K562 (cell line): ENCODE measurements around the gene HUS1. TPM values are rescaled to one million over a fixed set of nuclear protein-coding genes. Genes with fewer than 3 reads are reported as not detected.

Experiments used
- CCNT2 ChIP-seq: IDR thresholded peaks from 2 replicates; pipeline ENCODE4 v1.6.1; 2011; ENCODE audit warnings: borderline replicate concordance, low read depth, mild to moderate bottlenecking, moderate library complexity, mixed read lengths, low read length; ENCODE audit not compliant: insufficient read length; ENCODE audit errors: extremely low read depth
- E2F6 ChIP-seq, 2 experiments: IDR thresholded peaks; 2 replicates each; pipeline ENCODE4 v1.6.1; 2011; ENCODE audit warnings: borderline replicate concordance in 1 of 2, control low read depth in 1 of 2, low read depth in 1 of 2, low read length in 1 of 2, mild to moderate bottlenecking in 1 of 2, mixed read lengths in 1 of 2, moderate library complexity in 1 of 2; ENCODE audit not compliant: insufficient read depth in 1 of 2, insufficient read length in 1 of 2, poor library complexity in 1 of 2, severe bottlenecking in 1 of 2; ENCODE audit errors: extremely low read depth in 1 of 2
- EP300 ChIP-seq: IDR thresholded peaks from 2 replicates; pipeline ENCODE4 v1.6.1; 2012; ENCODE audit warnings: low read length, improper control_type of control experiment
- FOXJ2 ChIP-seq: fragments of 200-800 bp; sonication (Bioruptor generic); IDR thresholded peaks from 2 replicates; pipeline ENCODE4 v1.6.1; 2016; ENCODE audit warnings: missing genetic modification characterization, missing compliant biosample characterization
- FUS ChIP-seq: fragments of 200-400 bp; formaldehyde crosslinking; optimal IDR thresholded peaks from 2 replicates; pipeline ENCODE3; 2017; ENCODE audit warnings: low read depth, low read length
- HCFC1 ChIP-seq: IDR thresholded peaks from 2 replicates; pipeline ENCODE4 v1.6.1; 2012; ENCODE audit warnings: low read depth, low read length, improper control_type of control experiment
- HDAC1 ChIP-seq, 2 experiments: fragments of 450-650 bp; IDR thresholded peaks; 2 replicates each; pipeline ENCODE4 v1.6.1; 2016 to 2017; ENCODE audit warnings: inconsistent platforms in 1 of 2, mild to moderate bottlenecking in 1 of 2, moderate library complexity in 1 of 2
- ILF3 ChIP-seq: fragments of 450-650 bp; IDR thresholded peaks from 2 replicates; pipeline ENCODE4 v1.6.1; 2018; ENCODE audit warnings: antibody characterized with exemption, mild to moderate bottlenecking, moderate library complexity, borderline replicate concordance
- JUND ChIP-seq, 2 experiments: IDR thresholded peaks; 2 replicates in 1 of 2; 3 replicates in 1 of 2; pipeline ENCODE4 v1.6.1; 2011; ENCODE audit warnings: borderline replicate concordance in 2 of 2, low read depth in 2 of 2, low read length in 2 of 2, improper control_type of control experiment in 1 of 2, missing biosample characterization in 1 of 2, missing genetic modification characterization in 1 of 2, missing genetic modification reagents in 1 of 2
- KDM4B ChIP-seq, 2 experiments: fragments of 450-650 bp in 1 of 2; sonication (generic) in 1 of 2; IDR thresholded peaks; 2 replicates each; pipeline ENCODE4 v1.6.1; 2016 to 2017; ENCODE audit warnings: borderline replicate concordance in 2 of 2, antibody characterized with exemption in 1 of 2, low read depth in 1 of 2, mild to moderate bottlenecking in 1 of 2
- MBD2 ChIP-seq: sonication (generic); IDR thresholded peaks from 2 replicates; pipeline ENCODE4 v1.6.1; 2016; ENCODE audit warnings: low read depth, borderline replicate concordance
- NFRKB ChIP-seq: fragments of 450-650 bp; IDR thresholded peaks from 2 replicates; pipeline ENCODE4 v1.6.1; 2016; ENCODE audit warnings: low read depth
- NR1H2 ChIP-seq: sonication (generic); formaldehyde crosslinking; IDR thresholded peaks from 2 replicates; pipeline ENCODE4 v1.4.0; 2020; ENCODE audit warnings: mild to moderate bottlenecking, missing genetic modification reagents
- NR2F6 ChIP-seq: fragments of 450-650 bp; formaldehyde crosslinking; IDR thresholded peaks from 2 replicates; pipeline ENCODE4 v1.4.0; 2020; ENCODE audit warnings: mild to moderate bottlenecking
- SIX5 ChIP-seq, 2 experiments: IDR thresholded peaks; 2 replicates each; pipeline ENCODE4 v1.6.1; 2011; ENCODE audit warnings: low read length in 2 of 2, borderline replicate concordance in 1 of 2, low read depth in 1 of 2, mild to moderate bottlenecking in 1 of 2, moderate library complexity in 1 of 2; ENCODE audit not compliant: insufficient read depth in 1 of 2
- SMAD4 ChIP-seq: fragments of 250-450 bp; sonication (Bioruptor Pico); conservative IDR thresholded peaks from 2 replicates; pipeline ENCODE4 v1.8.0; 2021; ENCODE audit warnings: inconsistent platforms, mild to moderate bottlenecking, moderate library complexity
- TFE3 ChIP-seq: fragments of 450-650 bp; formaldehyde crosslinking; IDR thresholded peaks from 2 replicates; pipeline ENCODE4 v1.4.0; 2020; ENCODE audit warnings: mild to moderate bottlenecking, mixed read lengths
- THRAP3 ChIP-seq: fragments of 450-650 bp; IDR thresholded peaks from 2 replicates; pipeline ENCODE4 v1.6.1; 2016; ENCODE audit warnings: mild to moderate bottlenecking, inconsistent platforms, borderline replicate concordance
- ZBTB9 ChIP-seq: fragments of 450-650 bp; formaldehyde crosslinking; IDR thresholded peaks from 2 replicates; pipeline ENCODE4 v1.4.0; 2020; ENCODE audit warnings: mild to moderate bottlenecking, moderate library complexity
- ZC3H4 ChIP-seq: sonication (generic); formaldehyde crosslinking; IDR thresholded peaks from 2 replicates; pipeline ENCODE4 v1.9.0; 2021; ENCODE audit warnings: missing genetic modification reagents, borderline replicate concordance
- ZEB2 ChIP-seq: fragments of 450-650 bp; IDR thresholded peaks from 2 replicates; pipeline ENCODE4 v1.6.1; 2016
- ZNF146 ChIP-seq: IDR thresholded peaks from one replicate; pipeline ENCODE4 v1.6.1; 2018; ENCODE audit warnings: missing compliant biosample characterization; ENCODE audit not compliant: unreplicated experiment
- ZNF589 ChIP-seq: fragments of 200-800 bp; sonication (Bioruptor generic); IDR thresholded peaks from 2 replicates; pipeline ENCODE4 v1.6.1; 2016; ENCODE audit warnings: low read depth, missing genetic modification characterization, missing compliant biosample characterization
- polyA plus RNA-seq, 8 experiments: library from polyadenylated mRNA; depleted of rRNA in 4 of 8; stranded (reverse) in 5 of 8; unstranded in 3 of 8; fragments of >200 nt; fragmentation: Nextera tagmentation in 2 of 8; fragmentation: Illumina TruSeq in 1 of 8; extraction: Ambion mirVana in 2 of 8; extraction: Trizol in 1 of 8; gene quantifications; 2 replicates each; pipeline versions ENCODE4 v1.2.1 to v1.2.3, GENCODE V29; 2011 to 2014; ENCODE audit warnings: inconsistent platforms in 1 of 8, missing spikeins in 1 of 8
- total RNA-seq, 7 experiments: library from RNA; depleted of rRNA in 6 of 7; stranded (reverse); fragments of >200 nt in 6 of 7; fragmentation: Illumina TruSeq in 2 of 7; extraction: Trizol in 2 of 7; gene quantifications; 2 replicates each; pipeline versions ENCODE4 v1.2.1 to v1.2.3, GENCODE V29; 2011 to 2021; ENCODE audit warnings: low replicate concordance in 1 of 7

The HUS1 gene
- total and polyA plus RNA-seq, 9 of the 15 experiments (the other 6 are each of a cell fraction or from before 2014, with no cell fraction given), result 11.5 to 27.0 (median 16.5) TPM

- TF ChIP-seq ZBTB9 (peak; percentile 50; the same call in 1 of the 2 replicates), CCNT2 (peak; percentile 35), NFRKB (peak; percentile 67), HDAC1 (IDR thresholded peaks at IDR 0.05) (peak in 1 of 2 experiments; percentile 83; a peak in 2 of 4 replicates), ZEB2 (peak; percentile 96), ZNF589 (CRISPR knock-in tag) (peak; percentile 53; the same call in 1 of the 2 replicates), MBD2 (peak; percentile 67; the same call in 1 of the 2 replicates), HCFC1 (peak; percentile 85), JUND (IDR thresholded peaks at IDR 0.05; ENCODE audit: borderline replicate concordance, low read depth, low read length) (peak; percentile 61; the same call in 1 of the 2 replicates), JUND (tag; IDR thresholded peaks at IDR 0.05; ENCODE audit: borderline replicate concordance, low read depth, low read length) (peak; percentile 48; the same call in 1 of the 3 replicates), KDM4B (IDR thresholded peaks at IDR 0.05; ENCODE audit: borderline replicate concordance in 2 of 2, low read depth in 1 of 2) (peak in 1 of 2 experiments; percentile 85; a peak in 1 of 4 replicates), THRAP3 (peak; percentile 54; the same call in 1 of the 2 replicates), ZC3H4 (CRISPR knock-in tag) (no peak), ZNF146 (CRISPR knock-in tag) (no peak), NR1H2 (CRISPR knock-in tag) (no peak), SIX5 (IDR thresholded peaks at IDR 0.05; ENCODE audit: borderline replicate concordance in 1 of 2, insufficient read depth in 1 of 2, low read depth in 1 of 2, low read length in 2 of 2) (peak; percentile 34 to 46; a peak in 3 of 4 replicates), TFE3 (peak; percentile 67), EP300 (0 out of 2 replicates have a peak, but pooled peaks have one; percentile 43), FOXJ2 (tag) (0 out of 2 replicates have a peak, but pooled peaks have one; percentile 38), SMAD4 (CRISPR knock-in tag) (peak; percentile 61), ILF3 (no peak), FUS (no peak), NR2F6 (CRISPR knock-in tag) (0 out of 2 replicates have a peak, but pooled peaks have one; percentile 43), E2F6 (IDR thresholded peaks at IDR 0.05; ENCODE audit: borderline replicate concordance in 1 of 2, extremely low read depth in 1 of 2, insufficient read depth in 1 of 2, insufficient read length in 1 of 2, low read depth in 1 of 2, low read length in 1 of 2, poor library complexity in 1 of 2, severe bottlenecking in 1 of 2) (peak in 1 of 2 experiments; percentile 56)
Observed at GRCh38 chr7:47979145-47979831, at the start of gene HUS1 (continued).
